ENCODE measurements around the gene NPTXR. TPM values are rescaled to one million over a fixed set of nuclear protein-coding genes. Genes with fewer than 3 reads are reported as not detected.

Gene NPTXR
- total and polyA plus RNA-seq, 2 donors: 0.28 to 1.3 TPM

Other genes with a start within 250 kb of the NPTXR start
- gene FAM227A, start 187.6 kb downstream of the NPTXR start, total RNA-seq: 0.66 TPM
- 0.73 TPM for gene FAM227A, start 187.6 kb downstream of the NPTXR start, polyA plus RNA-seq
- gene CBY1, start 187.4 kb downstream of the NPTXR start, total RNA-seq: 9.0 TPM
- 41.1 TPM for gene CBY1, start 187.4 kb downstream of the NPTXR start, polyA plus RNA-seq
- gene TOMM22, start 162.1 kb downstream of the NPTXR start, total RNA-seq: 63.9 TPM
- 38.9 TPM for gene TOMM22, start 162.1 kb downstream of the NPTXR start, polyA plus RNA-seq
- gene JOSD1, start 143.1 kb downstream of the NPTXR start, total RNA-seq: 25.7 TPM
- gene JOSD1, start 143.1 kb downstream of the NPTXR start, polyA plus RNA-seq: 27.8 TPM
- gene GTPBP1, start 138.1 kb downstream of the NPTXR start, total RNA-seq: 16.0 TPM
- 16.2 TPM for gene GTPBP1, start 138.1 kb downstream of the NPTXR start, polyA plus RNA-seq
- gene SUN2, start 88.0 kb downstream of the NPTXR start, total RNA-seq: 61.5 TPM
- gene SUN2, start 88.0 kb downstream of the NPTXR start, polyA plus RNA-seq: 64.9 TPM
- gene DNAL4, start 49.9 kb downstream of the NPTXR start, total RNA-seq: 20.4 TPM
- gene DNAL4, start 49.9 kb downstream of the NPTXR start, polyA plus RNA-seq: 19.6 TPM
- 24.0 TPM for gene CBX6, start 28.2 kb upstream of the NPTXR start, total RNA-seq
- 23.3 TPM for gene CBX6, start 28.2 kb upstream of the NPTXR start, polyA plus RNA-seq
- 1.4 TPM for gene APOBEC3A, start 113.6 kb upstream of the NPTXR start, total RNA-seq
- gene APOBEC3A, start 113.6 kb upstream of the NPTXR start, polyA plus RNA-seq: 17.3 TPM
- gene APOBEC3B, start 138.3 kb upstream of the NPTXR start, total RNA-seq: 6.8 TPM
- gene APOBEC3B, start 138.3 kb upstream of the NPTXR start, polyA plus RNA-seq: 9.2 TPM
- gene APOBEC3C, start 170.2 kb upstream of the NPTXR start, total RNA-seq: 5.1 TPM
- 29.6 TPM for gene APOBEC3C, start 170.2 kb upstream of the NPTXR start, polyA plus RNA-seq
- gene APOBEC3D, start 177.1 kb upstream of the NPTXR start, total RNA-seq: 8.2 TPM
- gene APOBEC3D, start 177.1 kb upstream of the NPTXR start, polyA plus RNA-seq: 7.0 TPM
- gene APOBEC3F, start 196.8 kb upstream of the NPTXR start, total RNA-seq: 6.4 TPM
- gene APOBEC3F, start 196.8 kb upstream of the NPTXR start, polyA plus RNA-seq: 7.2 TPM
- gene APOBEC3G, start 233.2 kb upstream of the NPTXR start, total RNA-seq: 32.3 TPM
- 43.1 TPM for gene APOBEC3G, start 233.2 kb upstream of the NPTXR start, polyA plus RNA-seq

All from thymus (tissue), 2 donors.